GM13977 (cell line): Measurements from ENCODE around the gene ATP23.

Source experiments
- DNase-seq: peaks from one replicate; pipeline ENCODE4 v3.0.0; 2012; ENCODE audit warnings: low spot score
- in situ Hi-C: fragments of 300-500 bp; cut with MboI; formaldehyde crosslinking; loops from one replicate; pipeline ENCODE4 v1.12.0; 2022; ENCODE audit warnings: low sequenced_read_pairs, low pct_unique_long_range_greater_than_20kb, mixed read lengths, inconsistent platforms; ENCODE audit not compliant: unreplicated experiment
- TF ChIP-seq, protein P1 (sequence below): IDR thresholded peaks from 2 replicates; pipeline ENCODE4 v1.5.1; 2012; ENCODE audit warnings: mild to moderate bottlenecking, control low read depth; ENCODE audit not compliant: insufficient read depth; ENCODE audit errors: extremely low read depth, missing control alignments

ATP23 gene

GRCh38 chr12:57909056-57909455, 32.3 kb upstream of the ATP23 start:
- in situ Hi-C loops = loop anchor here (10.0 kb wide), 1 partner anchor 74 kb away; no protein-coding TSS in a partner anchor
- TF ChIP-seq, protein P1, sequence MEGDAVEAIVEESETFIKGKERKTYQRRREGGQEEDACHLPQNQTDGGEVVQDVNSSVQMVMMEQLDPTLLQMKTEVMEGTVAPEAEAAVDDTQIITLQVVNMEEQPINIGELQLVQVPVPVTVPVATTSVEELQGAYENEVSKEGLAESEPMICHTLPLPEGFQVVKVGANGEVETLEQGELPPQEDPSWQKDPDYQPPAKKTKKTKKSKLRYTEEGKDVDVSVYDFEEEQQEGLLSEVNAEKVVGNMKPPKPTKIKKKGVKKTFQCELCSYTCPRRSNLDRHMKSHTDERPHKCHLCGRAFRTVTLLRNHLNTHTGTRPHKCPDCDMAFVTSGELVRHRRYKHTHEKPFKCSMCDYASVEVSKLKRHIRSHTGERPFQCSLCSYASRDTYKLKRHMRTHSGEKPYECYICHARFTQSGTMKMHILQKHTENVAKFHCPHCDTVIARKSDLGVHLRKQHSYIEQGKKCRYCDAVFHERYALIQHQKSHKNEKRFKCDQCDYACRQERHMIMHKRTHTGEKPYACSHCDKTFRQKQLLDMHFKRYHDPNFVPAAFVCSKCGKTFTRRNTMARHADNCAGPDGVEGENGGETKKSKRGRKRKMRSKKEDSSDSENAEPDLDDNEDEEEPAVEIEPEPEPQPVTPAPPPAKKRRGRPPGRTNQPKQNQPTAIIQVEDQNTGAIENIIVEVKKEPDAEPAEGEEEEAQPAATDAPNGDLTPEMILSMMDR = no peak
- no peak for DNase-seq

DNA sequence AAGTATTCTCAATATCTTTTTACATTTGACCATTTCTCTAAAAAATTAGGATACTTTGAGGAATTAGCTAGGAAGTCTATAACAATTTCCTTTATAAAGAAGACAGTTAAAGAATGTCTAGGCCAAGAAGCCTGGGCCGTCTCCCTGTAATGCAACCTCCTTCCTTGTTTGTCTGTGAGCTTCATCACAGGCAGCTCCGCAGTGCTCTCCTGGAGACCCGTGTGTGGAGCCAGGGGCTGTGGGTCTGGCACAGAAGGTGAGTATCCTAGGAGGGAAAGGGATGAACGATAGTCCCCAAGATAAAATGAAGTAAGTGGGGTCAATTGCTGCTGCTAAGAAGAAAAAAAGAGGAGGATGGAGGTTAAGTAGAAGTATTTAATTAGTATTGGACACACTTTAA, 31.8 kb upstream of the ATP23 start:
- in situ Hi-C loops = loop anchor here (5.0 to 10.0 kb wide), 2 partner anchors 75 to 107 kb away; no protein-coding TSS in a partner anchor
- DNase-seq = no peak
- TF ChIP-seq, protein P1 = no peak

DNA sequence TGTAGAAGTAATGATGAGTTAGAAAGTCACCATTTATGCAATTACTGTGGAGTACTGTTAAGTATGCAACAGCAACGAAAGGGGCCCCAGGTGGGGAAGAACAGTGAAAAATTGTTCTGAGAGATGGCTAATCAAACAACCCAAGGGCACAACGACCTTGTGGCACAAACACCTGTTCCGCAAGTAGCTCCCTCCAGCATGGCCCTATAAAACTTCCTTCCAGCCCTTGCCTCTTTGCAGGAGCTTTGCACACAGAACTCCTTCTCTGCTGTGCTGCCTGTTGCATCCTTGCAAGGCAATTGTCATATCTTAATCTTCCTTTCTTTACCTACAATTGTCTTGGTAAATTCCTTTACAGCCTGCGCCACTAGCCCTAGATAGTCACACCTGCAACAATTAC, 23.2 kb upstream of the ATP23 start:
- in situ Hi-C loops = no loop called here
- no peak for DNase-seq
- TF ChIP-seq, protein P1 = no peak

GRCh38 chr12:57927086-57927485, 14.3 kb upstream of the ATP23 start:
- in situ Hi-C loops = no loop called here
- TF ChIP-seq, protein P1 = no peak
- DNase-seq = no peak

DNA sequence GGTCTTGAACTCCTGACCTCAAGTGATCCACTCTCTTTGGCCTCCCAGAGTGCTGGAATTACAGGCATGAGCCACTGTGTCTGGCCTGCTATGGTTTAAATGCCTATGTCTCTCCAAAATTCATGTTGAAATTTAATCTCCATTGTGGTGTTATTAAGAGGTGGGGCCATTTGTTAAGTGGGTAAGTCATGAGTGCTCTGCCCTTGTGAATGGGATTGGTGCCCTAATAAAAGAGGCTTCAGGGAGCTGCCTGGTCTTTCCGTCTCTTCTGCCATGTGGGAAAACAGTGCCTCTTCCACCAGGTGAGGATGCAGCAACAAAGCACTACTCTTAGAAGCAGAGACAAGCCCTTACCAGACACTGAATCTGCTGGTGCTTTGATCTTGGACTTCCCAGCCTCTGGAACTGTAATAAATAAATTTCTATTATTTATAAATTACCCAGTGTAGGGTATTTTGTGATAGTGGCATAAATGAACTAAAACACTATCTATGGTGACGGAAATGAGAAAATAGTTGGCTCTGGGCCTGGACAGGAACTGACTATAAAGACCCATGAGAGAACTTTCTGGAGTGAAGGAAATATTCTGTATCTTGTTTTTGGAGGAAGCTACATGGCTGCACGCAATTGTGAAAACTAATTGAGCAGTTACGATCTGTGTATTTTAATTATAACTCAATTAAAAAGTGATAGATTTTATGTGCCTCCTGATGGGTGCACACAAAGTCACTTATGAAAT, 12.1 kb upstream of the ATP23 start:
- TF ChIP-seq, protein P1 = no peak
- in situ Hi-C loops = no loop called here
- DNase-seq = no peak

- TF ChIP-seq, protein P1 = no peak
- no peak for DNase-seq
- in situ Hi-C loops = no loop called here
Measured at GRCh38 chr12:57934819-57935218, 6.5 kb upstream of the ATP23 start.
